IPS DF 6.9 (cell line): Measurements from ENCODE around the gene PJVK.

ENCODE experiments used
- DNase-seq: peaks from one replicate; pipeline ENCODE4 v3.0.0-alpha.2; 2013; ENCODE audit warnings: low read depth, low spot score
- H3K27ac ChIP-seq: one replicate; pipeline ENCODE4 v1.5.1; 2013; ENCODE audit warnings: low read length, control low read depth
- H3K27me3 ChIP-seq: 2 replicates; pipeline ENCODE4 v1.6.1; 2013; ENCODE audit warnings: mild to moderate bottlenecking, low read length; ENCODE audit not compliant: control insufficient read depth, insufficient read depth
- H3K36me3 ChIP-seq: 2 replicates; pipeline ENCODE4 v1.6.1; 2013; ENCODE audit warnings: low read length; ENCODE audit not compliant: control insufficient read depth, insufficient read depth
- H3K4me1 ChIP-seq: 2 replicates; pipeline ENCODE4 v1.6.1; 2013; ENCODE audit warnings: low read length; ENCODE audit not compliant: control insufficient read depth, insufficient read depth
- H3K4me3 ChIP-seq: 2 replicates; pipeline ENCODE4 v1.5.1; 2013; ENCODE audit warnings: mild to moderate bottlenecking, low read length
- H3K9me3 ChIP-seq: 2 replicates; pipeline ENCODE4 v1.6.1; 2013; ENCODE audit warnings: low read length, inconsistent platforms; ENCODE audit not compliant: control insufficient read depth, insufficient read depth
- WGBS: extraction: QIAGEN DNeasy Blood & Tissue Kit; methylation state at CpG from one replicate; pipeline ENCODE4 v1.1.7; 2013; ENCODE audit warnings: mixed read lengths, missing lambda C conversion rate; ENCODE audit not compliant: insufficient read length, insufficient coverage; 5-methylcytosine and 5-hydroxymethylcytosine counted together

Gene PJVK

DNA sequence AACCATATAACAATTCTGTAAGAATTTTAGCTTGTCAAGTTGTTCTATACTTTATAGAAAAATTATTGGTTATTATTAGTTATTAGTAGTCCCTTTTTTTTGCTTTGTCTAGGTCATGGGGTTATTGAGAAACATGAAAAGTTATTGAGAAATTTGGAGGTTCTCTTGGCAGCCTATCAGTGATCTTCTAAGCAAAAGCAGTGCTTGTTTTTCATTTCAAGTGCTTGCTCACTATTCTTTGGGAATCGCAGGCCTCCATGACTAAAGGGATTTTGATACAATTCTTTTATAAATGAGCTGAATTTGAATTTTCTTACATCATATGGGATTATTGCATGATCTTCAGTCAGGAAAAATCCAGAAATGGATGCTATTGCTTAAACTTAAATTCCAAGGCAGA lies 54.9 kb downstream of the PJVK start:
- H3K4me1 ChIP-seq: no peaks in the 10 kb centered on the region
- H3K9me3 ChIP-seq: no peaks in the 10 kb centered on the region
- no peak for DNase-seq
- no peak overlapping the region for H3K27ac ChIP-seq
- H3K4me3 ChIP-seq: no peak overlapping the region
- WGBS: no CpG with 5 or more reads among the region's 1 CpG
- no peaks in the 10 kb centered on the region; the same call in 1 of the 2 replicates for H3K36me3 ChIP-seq
- no peaks in the 10 kb centered on the region for H3K27me3 ChIP-seq

DNA sequence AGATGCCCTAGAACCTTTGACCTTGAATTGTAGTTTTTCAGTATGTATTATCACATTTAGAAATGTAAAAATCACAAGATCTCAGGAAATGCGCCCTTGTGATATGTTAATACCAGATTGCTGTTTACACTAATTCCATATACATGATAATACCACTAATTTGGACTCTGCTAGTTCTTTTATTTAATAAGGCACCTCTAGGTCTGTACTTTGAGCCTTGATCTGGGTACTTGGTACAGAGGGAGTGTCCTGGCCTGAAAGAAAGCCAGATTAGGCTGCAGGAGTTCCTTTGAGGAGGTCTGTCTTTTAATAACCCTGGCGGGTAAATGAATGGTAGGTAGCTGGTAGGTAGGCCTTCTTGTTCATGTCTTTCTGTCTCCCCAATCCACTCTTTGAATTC lies 55.3 kb downstream of the PJVK start:
- no CpG with 5 or more reads among the region's 2 CpGs for WGBS
- Histone ChIP-seq H3K4me1 (no peaks in the 10 kb centered on the region), H3K4me3 (no peak overlapping the region), H3K27me3 (no peaks in the 10 kb centered on the region), H3K36me3 (no peaks in the 10 kb centered on the region; the same call in 1 of the 2 replicates), H3K9me3 (no peaks in the 10 kb centered on the region), H3K27ac (no peak overlapping the region)
- no peak for DNase-seq

GRCh38 chr2:178506949-178507348 lies 55.8 kb downstream of the PJVK start:
- H3K27me3 ChIP-seq: no peaks in the 10 kb centered on the region
- WGBS: no CpG with 5 or more reads among the region's 1 CpG
- no peak overlapping the region for H3K4me3 ChIP-seq
- no peaks in the 10 kb centered on the region; the same call in 1 of the 2 replicates for H3K36me3 ChIP-seq
- H3K9me3 ChIP-seq: no peaks in the 10 kb centered on the region
- no peaks in the 10 kb centered on the region for H3K4me1 ChIP-seq
- no peak for DNase-seq
- H3K27ac ChIP-seq: no peak overlapping the region

GRCh38 chr2:178508646-178509045 lies 57.5 kb downstream of the PJVK start:
- DNase-seq: no peak
- no CpG with 5 or more reads among the region's 2 CpGs for WGBS
- Histone ChIP-seq H3K4me3 (no peak overlapping the region), H3K27me3 (no peaks in the 10 kb centered on the region), H3K9me3 (no peaks in the 10 kb centered on the region), H3K27ac (no peak overlapping the region), H3K36me3 (no peaks in the 10 kb centered on the region), H3K4me1 (no peaks in the 10 kb centered on the region)

GRCh38 chr2:178510384-178510783 lies 59.2 kb downstream of the PJVK start:
- H3K4me1 ChIP-seq: no peaks in the 10 kb centered on the region
- H3K27ac ChIP-seq: no peak overlapping the region
- H3K36me3 ChIP-seq: no peaks in the 10 kb centered on the region
- no CpG with 5 or more reads among the region's 6 CpGs for WGBS
- H3K27me3 ChIP-seq: no peaks in the 10 kb centered on the region
- no peak overlapping the region; the same call in 1 of the 2 replicates for H3K4me3 ChIP-seq
- no peaks in the 10 kb centered on the region for H3K9me3 ChIP-seq
- DNase-seq: no peak
